CD4-positive, alpha-beta T cell (primary cell): Measurements from ENCODE around the gene STOX2. TPM values are rescaled to one million over a fixed set of nuclear protein-coding genes. Genes with fewer than 3 reads are reported as not detected.

ENCODE experiments used
- ATAC-seq: fragments of 200-7000 bp; cut with Tn5 transposase; one replicate; pipeline ENCODE4 v1.10.0; 2022; ENCODE audit warnings: mild to moderate bottlenecking; ENCODE audit not compliant: poor library complexity
- CTCF ChIA-PET: fragments of 350-600 bp; sonication (Branson Sonifier 250); formaldehyde crosslinking; loops from one replicate; lab custom pipeline; 2021; ENCODE audit warnings: antibody characterized with exemption, inconsistent platforms; lab: Charles Lee
- POLR2A ChIA-PET: fragments of 350-600 bp; sonication (Branson Sonifier 250); formaldehyde crosslinking; loops from one replicate; lab custom pipeline; 2021; ENCODE audit warnings: antibody characterized with exemption, inconsistent platforms; lab: Charles Lee
- DNase-seq, 14 experiments: peaks; one replicate each; pipeline ENCODE4 v3.0.0-alpha.2; 2013 to 2020; ENCODE audit warnings: mixed read lengths in 2 of 14
- H3K27ac ChIP-seq, 2 donors: one replicate each; pipeline versions ENCODE4 v1.5.1 to v1.7.0; 2013; ENCODE audit warnings: low read length in 2 of 2, low read depth in 1 of 2, mild to moderate bottlenecking in 1 of 2
- H3K27me3 ChIP-seq, 2 experiments: 1 replicate in 1 of 2; 2 replicates in 1 of 2; pipeline versions ENCODE4 v1.6.1 to v1.7.0; 2013; ENCODE audit warnings: low read length in 2 of 2, control low read depth in 1 of 2, mild to moderate bottlenecking in 1 of 2, moderate library complexity in 1 of 2; ENCODE audit not compliant: insufficient read depth in 2 of 2, control insufficient read depth in 1 of 2
- H3K36me3 ChIP-seq: one replicate; pipeline ENCODE4 v1.6.1; 2013; ENCODE audit warnings: low read length, control low read depth; ENCODE audit not compliant: insufficient read depth
- H3K4me1 ChIP-seq: one replicate; pipeline ENCODE4 v1.6.1; 2013; ENCODE audit warnings: low read length, control low read depth; ENCODE audit not compliant: insufficient read depth
- H3K4me3 ChIP-seq: one replicate; pipeline ENCODE4 v1.5.1; 2013; ENCODE audit warnings: mild to moderate bottlenecking, low read length, moderate library complexity
- H3K9me3 ChIP-seq, 2 experiments: 1 replicate in 1 of 2; 2 replicates in 1 of 2; pipeline versions ENCODE4 v1.6.1 to v1.7.0; 2013; ENCODE audit warnings: low read length in 2 of 2, mild to moderate bottlenecking in 2 of 2, control low read depth in 1 of 2, moderate library complexity in 1 of 2; ENCODE audit not compliant: control insufficient read depth in 1 of 2, insufficient read depth in 1 of 2
- H3K27ac Mint-ChIP-seq: one replicate; pipeline ENCODE4 v1.8.0; 2020; ENCODE audit warnings: mixed read lengths
- H3K27me3 Mint-ChIP-seq: one replicate; pipeline ENCODE4 v1.8.0; 2021; ENCODE audit warnings: mixed read lengths
- H3K36me3 Mint-ChIP-seq: one replicate; pipeline ENCODE4 v1.8.0; 2021; ENCODE audit warnings: low read depth, mixed read lengths
- H3K4me1 Mint-ChIP-seq: one replicate; pipeline ENCODE4 v1.8.0; 2021; ENCODE audit warnings: low read depth, mixed read lengths
- H3K4me3 Mint-ChIP-seq: one replicate; pipeline ENCODE4 v1.8.0; 2020; ENCODE audit warnings: mild to moderate bottlenecking, mixed read lengths
- H3K9me3 Mint-ChIP-seq: one replicate; pipeline ENCODE4 v1.8.0; 2020; ENCODE audit warnings: mixed read lengths
- intact Hi-C, 2 experiments: fragments of 100-400 bp; cut with DNase I in 1 of 2; cut with micrococcal nuclease in 1 of 2; formaldehyde crosslinking; loops; one replicate each; pipeline versions ENCODE4 v1.15.1 to v1.9.0; 2023 to 2025; cut with DNase I, micrococcal nuclease
- total RNA-seq, 174 experiments: library from RNA in 2 of 174; stranded (reverse) in 2 of 174; gene quantifications; one replicate each; pipeline ENCODE4 v1.2.3 and lab custom pipeline; 2021 to 2026
- TF ChIP-seq, protein P1 (sequence below): fragments of 200-600 bp; IDR thresholded peaks from one replicate; pipeline ENCODE4 v1.8.0; 2022; ENCODE audit warnings: antibody characterized with exemption, mild to moderate bottlenecking

The STOX2 gene
- total RNA-seq, 2 experiments from 2014 or later, result not detected

DNA sequence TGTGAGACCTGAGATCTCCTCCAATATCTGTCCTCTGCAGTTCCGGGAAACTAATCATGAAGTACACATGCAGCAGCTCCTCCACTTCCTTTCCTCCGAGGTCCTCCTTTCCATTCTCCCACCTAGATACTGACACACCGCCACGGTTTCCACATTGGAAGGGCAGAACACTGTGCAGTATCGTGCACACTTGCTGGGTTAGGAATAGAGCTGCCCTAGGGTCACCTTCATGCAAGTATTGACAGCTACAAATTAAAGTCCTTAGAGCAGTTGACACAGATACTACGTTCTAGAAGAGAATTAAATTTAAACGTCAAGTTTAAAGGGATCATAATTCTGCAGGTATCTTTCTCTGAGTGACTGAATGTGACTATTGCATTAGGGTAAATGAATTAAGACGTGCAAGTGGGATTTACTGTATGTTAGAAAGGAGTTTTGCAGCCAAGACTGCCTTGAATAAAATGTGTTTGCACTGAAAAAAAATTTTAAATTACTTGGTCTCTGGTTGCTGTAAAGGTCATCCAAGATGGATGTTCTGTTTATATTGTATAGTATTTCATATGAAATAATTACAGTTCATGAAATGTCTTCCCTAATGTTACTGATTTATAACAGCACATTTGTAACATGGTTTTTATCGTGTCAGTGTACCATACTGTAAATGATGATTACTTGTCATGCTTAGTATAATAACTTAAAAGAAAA lies 117.7 kb downstream of the STOX2 start:
- intact Hi-C loops, result no loop called here
- ChIA-PET POLR2A (no interaction called here), CTCF (no interaction called here)
- TF ChIP-seq, protein P1, sequence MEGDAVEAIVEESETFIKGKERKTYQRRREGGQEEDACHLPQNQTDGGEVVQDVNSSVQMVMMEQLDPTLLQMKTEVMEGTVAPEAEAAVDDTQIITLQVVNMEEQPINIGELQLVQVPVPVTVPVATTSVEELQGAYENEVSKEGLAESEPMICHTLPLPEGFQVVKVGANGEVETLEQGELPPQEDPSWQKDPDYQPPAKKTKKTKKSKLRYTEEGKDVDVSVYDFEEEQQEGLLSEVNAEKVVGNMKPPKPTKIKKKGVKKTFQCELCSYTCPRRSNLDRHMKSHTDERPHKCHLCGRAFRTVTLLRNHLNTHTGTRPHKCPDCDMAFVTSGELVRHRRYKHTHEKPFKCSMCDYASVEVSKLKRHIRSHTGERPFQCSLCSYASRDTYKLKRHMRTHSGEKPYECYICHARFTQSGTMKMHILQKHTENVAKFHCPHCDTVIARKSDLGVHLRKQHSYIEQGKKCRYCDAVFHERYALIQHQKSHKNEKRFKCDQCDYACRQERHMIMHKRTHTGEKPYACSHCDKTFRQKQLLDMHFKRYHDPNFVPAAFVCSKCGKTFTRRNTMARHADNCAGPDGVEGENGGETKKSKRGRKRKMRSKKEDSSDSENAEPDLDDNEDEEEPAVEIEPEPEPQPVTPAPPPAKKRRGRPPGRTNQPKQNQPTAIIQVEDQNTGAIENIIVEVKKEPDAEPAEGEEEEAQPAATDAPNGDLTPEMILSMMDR, result no peak
- no peak overlapping the region for H3K27ac ChIP-seq
- H3K36me3 Mint-ChIP-seq, result no peaks in the 10 kb centered on the region
- peaks cover under 1% of the 10 kb centered on the region for H3K4me1 ChIP-seq
- no peak overlapping the region for H3K4me3 ChIP-seq
- ATAC-seq (no peak), DNase-seq (no peak)
- H3K4me3 Mint-ChIP-seq, result no peak overlapping the region
- no peaks in the 10 kb centered on the region for H3K27me3 Mint-ChIP-seq
- no peaks in the 10 kb centered on the region for H3K9me3 ChIP-seq
- no peak overlapping the region for H3K27ac Mint-ChIP-seq
- no peaks in the 10 kb centered on the region for H3K36me3 ChIP-seq
- no peaks in the 10 kb centered on the region for H3K27me3 ChIP-seq
- no peaks in the 10 kb centered on the region for H3K9me3 Mint-ChIP-seq
- H3K4me1 Mint-ChIP-seq, result peaks cover 13% of the 10 kb centered on the region

DNA sequence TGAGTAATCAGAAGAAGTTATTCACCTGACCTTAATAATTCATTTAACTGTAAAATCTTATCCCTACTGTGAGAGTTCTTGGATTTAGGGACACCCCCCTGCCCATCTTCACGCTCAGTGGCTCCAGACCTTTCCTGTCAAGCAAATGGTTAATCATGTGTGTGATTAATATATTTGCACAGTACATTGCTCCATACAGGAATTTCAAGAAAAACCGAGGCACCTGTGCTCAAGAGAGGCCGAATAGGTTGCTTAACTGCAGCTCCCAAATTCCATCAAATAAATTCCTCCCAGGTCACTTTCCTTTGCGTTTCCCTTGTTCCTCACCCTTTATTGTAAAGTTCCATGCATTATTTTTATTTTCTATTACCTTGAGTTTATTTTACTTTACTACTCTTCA lies 119.5 kb downstream of the STOX2 start:
- Mint-ChIP-seq H3K4me1 (peaks cover 28% of the 10 kb centered on the region), H3K36me3 (no peaks in the 10 kb centered on the region), H3K9me3 (no peaks in the 10 kb centered on the region), H3K27me3 (peaks cover 4% of the 10 kb centered on the region), H3K4me3 (no peak overlapping the region), H3K27ac (no peak overlapping the region)
- Histone ChIP-seq H3K4me3 (no peak overlapping the region), H3K27me3 (no peaks in the 10 kb centered on the region), H3K27ac (no peak overlapping the region), H3K36me3 (no peaks in the 10 kb centered on the region), H3K4me1 (peaks cover 12% of the 10 kb centered on the region), H3K9me3 (no peaks in the 10 kb centered on the region)
- TF ChIP-seq, protein P1, result no peak
- ChIA-PET POLR2A (no interaction called here), CTCF (no interaction called here)
- intact Hi-C loops, result no loop called here
- ATAC-seq (no peak), DNase-seq (no peak)

DNA sequence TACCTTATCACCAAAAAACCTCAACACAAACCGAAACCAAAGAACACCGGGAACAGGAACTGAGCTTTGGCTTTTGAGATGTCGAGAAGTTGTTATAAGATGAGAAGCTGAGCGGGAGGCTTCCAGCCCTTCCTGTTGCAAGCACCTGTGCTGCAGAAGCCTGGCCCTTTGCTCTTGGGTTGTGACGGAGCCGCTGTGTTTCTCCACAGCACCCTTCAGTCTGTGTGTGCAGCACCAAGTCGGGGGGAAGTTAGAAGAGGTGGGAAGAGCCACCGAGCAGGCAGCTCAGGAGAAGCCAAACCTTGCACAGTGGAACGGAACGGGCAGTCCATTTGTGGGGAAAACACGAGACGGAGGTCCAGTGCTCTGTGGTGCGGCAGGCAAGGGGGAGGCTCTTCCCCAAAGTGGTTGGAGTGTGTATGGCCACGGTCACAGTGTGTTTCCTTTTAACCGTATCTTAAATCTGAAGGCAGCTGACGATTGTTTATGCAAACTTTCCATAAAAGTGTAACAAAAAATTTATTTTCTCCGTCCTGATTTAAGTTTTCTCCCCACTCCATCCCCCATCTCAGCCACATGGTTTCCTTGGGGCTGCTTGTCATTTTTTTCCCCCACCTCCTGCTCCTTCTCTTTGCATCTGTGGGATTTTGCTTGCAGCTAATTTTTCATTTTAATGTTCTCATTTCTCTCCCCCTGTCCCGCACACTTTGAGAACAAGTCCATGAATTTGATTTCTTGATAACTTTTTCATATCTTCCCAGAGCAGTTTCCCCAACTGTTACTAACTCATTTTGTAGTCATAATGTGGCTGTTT lies 123.7 kb downstream of the STOX2 start:
- H3K4me1 Mint-ChIP-seq, result peaks cover 28% of the 10 kb centered on the region
- Histone ChIP-seq H3K27me3 (peaks cover 0 to 5% of the 10 kb centered on the region in 2 experiments), H3K36me3 (no peaks in the 10 kb centered on the region), H3K27ac (peak overlapping the region in 1 of 2 donors; percentile 30), H3K9me3 (no peaks in the 10 kb centered on the region), H3K4me1 (peaks cover 12% of the 10 kb centered on the region), H3K4me3 (peak overlapping the region; percentile 57)
- peak overlapping the region; percentile 70 for H3K27ac Mint-ChIP-seq
- intact Hi-C loops, result no loop called here
- DNase-seq (peak in 9 of 14 experiments; percentile 1 to 30 (median 7)), ATAC-seq (peak; percentile 32)
- no peaks in the 10 kb centered on the region for H3K36me3 Mint-ChIP-seq
- peak overlapping the region; percentile 86 for H3K4me3 Mint-ChIP-seq
- no peaks in the 10 kb centered on the region for H3K9me3 Mint-ChIP-seq
- CTCF ChIA-PET, result no interaction called here
- POLR2A ChIA-PET, result interaction anchor here (1.0 kb wide), 1 partner anchor 52 kb away, joined by 3 read pairs; no protein-coding TSS in a partner anchor
- H3K27me3 Mint-ChIP-seq, result peaks cover 10% of the 10 kb centered on the region
- TF ChIP-seq, protein P1, result no peak
